Brain pericyte (primary cell): ENCODE data around the gene EVPLL.
"Not testable (repeated sequence)": the region's sequence is repeated elsewhere in the genome, so short reads cannot be mapped to it uniquely, and the experiment has no call there.

ENCODE experiments used
- DNase-seq: peaks from one replicate; pipeline ENCODE4 v3.0.0-alpha.2; 2012; ENCODE audit warnings: low read depth, low spot score

Gene EVPLL

GRCh38 chr17:18379246-18380146 is 1.9 kb downstream of the EVPLL start:
- no peak for DNase-seq

GRCh38 chr17:18380471-18381157 is 3.0 kb downstream of the EVPLL start:
- no peak for DNase-seq

DNA sequence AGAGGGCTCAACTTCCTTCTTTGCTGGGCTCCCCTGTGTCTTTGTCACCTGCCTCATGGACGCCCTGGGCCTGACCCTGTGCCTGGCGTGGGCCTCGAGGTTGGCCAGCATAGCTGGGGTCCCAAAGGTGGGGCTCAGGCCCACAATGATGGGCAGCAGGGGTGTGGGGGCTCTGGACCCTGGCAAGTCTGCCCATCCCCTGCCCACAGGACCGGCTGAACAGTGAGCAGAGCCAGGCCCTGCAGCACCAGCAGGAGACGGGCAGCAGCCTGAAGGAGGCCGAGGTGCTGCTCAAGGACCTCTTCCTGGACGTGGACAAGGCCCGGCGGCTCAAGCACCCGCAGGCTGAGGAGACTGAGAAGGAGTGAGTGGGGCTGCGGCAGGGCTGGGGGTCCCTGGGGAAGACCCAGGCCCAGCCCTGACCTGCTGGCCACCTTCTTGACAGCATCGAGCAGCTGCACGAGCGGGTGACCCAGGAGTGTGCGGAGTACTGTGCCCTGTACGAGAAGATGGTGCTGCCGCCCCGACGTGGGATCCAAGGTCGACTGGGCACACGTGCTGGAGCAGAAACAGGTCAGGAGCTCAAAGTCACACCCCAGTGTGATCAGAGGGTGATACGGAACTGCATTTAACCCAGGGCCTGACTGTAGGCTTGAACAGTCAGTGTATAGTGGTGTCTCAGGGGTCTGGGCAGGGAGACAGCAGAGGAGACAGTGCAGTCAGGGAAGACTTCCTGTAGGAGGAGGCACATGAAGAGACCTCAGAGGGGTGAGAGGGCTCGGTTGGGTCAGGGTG is 3.8 kb downstream of the EVPLL start:
- no peak for DNase-seq

DNA sequence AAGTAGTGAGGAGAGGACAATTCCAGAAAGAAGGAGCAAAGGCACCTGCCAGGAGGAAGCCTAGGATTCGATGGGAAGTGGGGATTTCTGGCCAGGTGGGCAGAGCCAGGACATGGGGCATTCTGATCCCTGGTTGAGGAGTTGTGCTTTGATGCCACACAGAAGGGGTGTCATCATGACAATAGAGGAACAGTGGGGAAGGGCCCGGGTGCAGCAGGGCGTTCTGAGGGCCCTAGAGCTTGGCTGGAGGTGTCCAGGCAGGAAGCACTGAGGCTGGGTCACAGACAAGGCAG is 4.3 kb downstream of the EVPLL start:
- DNase-seq, result no peak

DNA sequence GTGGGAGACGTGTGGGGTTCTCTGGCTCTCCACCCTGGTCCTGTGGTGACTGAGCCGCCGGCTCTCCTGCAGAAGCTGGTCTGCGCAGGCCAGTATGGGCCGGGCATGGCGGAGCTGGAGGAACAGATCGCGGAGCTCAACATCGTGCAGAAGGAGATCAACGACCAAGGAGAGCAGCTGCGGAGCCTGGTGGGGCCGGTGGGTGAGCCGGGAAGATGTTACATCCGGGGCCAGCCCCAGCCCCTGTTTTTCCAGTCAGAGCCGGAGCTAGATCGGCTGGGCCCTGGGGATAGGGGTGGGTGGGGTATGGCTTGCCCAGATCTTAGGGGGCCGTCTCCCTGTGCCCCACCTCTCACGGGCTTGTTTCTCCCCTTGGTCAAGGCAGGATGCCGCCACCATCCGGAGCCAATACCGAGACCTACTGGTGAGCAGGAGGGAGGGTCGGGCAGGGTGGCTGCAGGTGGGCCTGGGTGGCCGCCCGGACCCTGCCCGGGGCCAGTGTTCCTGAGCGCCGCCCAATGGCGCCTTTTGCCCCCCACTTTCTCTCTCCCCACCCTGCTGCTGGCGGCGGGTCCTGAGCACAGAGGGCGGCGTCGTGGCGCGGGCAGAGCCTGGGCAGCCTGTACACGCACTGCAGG is 5.0 kb downstream of the EVPLL start:
- no peak for DNase-seq

GRCh38 chr17:18383079-18383481 is 5.5 kb downstream of the EVPLL start:
- not testable (repeated sequence) for DNase-seq

DNA sequence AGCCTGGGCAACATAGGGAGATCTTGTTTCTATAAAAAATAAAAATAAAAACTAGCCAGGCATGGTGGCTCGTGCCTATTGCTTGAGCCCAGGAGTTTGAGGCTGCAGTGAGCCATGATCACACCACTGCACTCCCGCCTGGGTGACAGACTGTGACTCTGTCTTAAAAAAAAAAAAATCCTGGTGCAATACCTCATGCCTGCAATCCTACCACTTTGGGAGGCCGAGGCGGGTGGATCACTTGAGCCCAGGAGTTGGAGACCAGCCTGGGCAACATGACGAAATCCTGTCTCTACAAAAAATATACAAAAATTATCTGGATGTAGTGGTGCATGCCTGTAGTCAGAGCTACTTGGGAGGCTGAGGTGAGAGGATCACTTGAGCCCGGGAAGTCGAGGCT is 6.7 kb downstream of the EVPLL start:
- DNase-seq, result not testable (repeated sequence)

- not testable (repeated sequence) for DNase-seq
These were observed 10.0 kb downstream of the EVPLL start for GRCh38 chr17:18387583-18387982.

- not testable (repeated sequence) for DNase-seq
These were observed 10.7 kb downstream of the EVPLL start for GRCh38 chr17:18388266-18388665.

DNA sequence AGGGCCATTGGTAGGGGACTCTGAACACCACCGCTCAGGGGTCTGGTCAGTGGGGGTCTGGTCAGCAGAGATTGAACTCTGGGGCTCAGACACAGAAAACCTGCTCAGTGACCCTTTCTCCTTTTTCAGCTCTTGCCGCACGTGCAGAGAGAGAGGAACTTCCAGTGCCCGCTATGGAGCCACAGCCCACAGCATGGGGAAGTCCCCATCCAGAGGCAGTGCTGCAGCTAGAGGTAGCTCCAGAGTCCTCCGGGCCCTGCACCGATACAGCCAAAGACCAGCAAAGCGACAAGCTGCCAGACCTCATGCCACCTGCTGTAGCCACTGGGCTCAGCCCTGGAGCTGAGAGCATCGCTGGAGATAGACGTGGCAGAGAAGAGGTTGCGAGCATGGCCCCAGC is 11.2 kb downstream of the EVPLL start:
- DNase-seq, result not testable (repeated sequence)

DNA sequence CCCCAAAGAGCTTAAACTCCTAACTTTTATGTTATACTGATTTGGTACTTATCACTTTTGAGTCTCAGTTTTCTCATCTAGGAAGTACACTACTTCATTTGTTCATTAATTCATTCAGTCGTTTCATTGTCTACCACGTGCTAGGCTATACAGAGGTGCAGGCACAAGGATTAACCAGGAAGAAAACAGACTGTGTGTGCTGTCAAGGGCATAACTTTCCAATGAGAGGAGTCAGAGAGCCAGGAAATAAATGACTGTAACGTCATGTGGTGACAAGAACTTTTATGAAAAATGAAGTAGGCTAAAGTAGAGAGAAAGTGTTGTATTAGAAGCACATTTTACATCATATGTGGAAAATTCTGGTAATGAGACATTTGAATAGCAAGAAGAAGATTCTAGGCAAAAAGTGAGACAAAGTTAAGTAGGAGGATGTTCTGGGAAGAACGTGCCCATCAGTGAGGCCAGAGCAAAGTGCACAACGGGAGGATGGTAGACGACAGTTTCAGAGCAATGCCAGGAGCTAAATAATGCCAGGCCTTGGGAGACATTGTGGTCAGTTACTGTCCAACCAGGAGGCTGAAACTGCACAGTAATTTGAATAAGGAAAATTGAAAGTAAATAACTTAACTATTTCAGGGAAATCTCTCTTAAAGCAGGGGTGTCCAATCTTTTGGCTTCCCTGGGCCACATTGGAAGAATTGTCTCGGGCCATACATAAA is 24.5 kb downstream of the EVPLL start:
- not testable (repeated sequence) for DNase-seq

DNA sequence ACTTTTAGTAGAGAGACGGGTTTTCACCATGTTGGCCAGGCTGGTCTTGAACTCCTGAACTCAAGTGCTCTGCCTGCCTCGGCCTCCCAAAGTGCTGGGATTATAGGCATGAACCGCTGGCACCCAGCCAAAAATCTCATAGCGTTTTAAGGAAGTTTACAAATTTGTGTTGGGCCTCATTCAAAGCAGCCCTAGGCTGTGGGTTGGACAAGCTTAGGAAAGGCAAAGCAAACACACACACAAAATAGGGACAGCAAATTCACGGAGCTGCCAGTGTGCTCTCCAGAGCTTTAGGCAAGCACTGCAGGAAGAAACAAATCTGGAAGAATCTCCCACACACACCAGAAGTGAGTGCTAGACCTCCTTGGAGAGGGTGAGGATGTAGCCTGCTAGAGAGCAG is 25.6 kb downstream of the EVPLL start:
- not testable (repeated sequence) for DNase-seq

GRCh38 chr17:18403604-18404003 is 26.0 kb downstream of the EVPLL start:
- not testable (repeated sequence) for DNase-seq

GRCh38 chr17:18408906-18409305 is 31.3 kb downstream of the EVPLL start:
- not testable (repeated sequence) for DNase-seq

- not testable (repeated sequence) for DNase-seq
These were observed 31.7 kb downstream of the EVPLL start for GRCh38 chr17:18409321-18409720.

DNA sequence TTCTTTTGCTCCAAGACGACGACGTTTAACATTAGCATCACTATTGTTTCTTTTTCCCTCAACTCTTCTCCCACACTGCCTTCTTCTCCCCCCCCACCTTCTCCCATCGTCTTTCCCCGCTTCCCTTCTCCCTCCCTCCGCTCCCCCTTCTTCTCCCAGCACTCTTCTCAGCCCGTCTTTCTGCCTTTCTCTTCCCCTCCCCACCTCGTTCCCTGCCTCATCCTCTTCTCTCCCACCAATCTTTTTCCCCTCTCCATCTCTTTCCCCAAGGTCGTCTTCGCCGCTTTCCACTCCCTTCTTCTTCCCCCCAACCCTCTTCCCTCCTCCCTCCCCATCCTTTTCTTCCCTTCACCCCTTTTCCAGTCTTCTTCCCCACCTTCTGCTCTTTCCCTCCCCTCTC is 33.2 kb downstream of the EVPLL start:
- DNase-seq, result not testable (repeated sequence)

- DNase-seq, result peak; percentile 29
These were observed 33.8 kb downstream of the EVPLL start for GRCh38 chr17:18411377-18411864.

GRCh38 chr17:18412001-18412538 is 34.5 kb downstream of the EVPLL start:
- not testable (repeated sequence) for DNase-seq

DNA sequence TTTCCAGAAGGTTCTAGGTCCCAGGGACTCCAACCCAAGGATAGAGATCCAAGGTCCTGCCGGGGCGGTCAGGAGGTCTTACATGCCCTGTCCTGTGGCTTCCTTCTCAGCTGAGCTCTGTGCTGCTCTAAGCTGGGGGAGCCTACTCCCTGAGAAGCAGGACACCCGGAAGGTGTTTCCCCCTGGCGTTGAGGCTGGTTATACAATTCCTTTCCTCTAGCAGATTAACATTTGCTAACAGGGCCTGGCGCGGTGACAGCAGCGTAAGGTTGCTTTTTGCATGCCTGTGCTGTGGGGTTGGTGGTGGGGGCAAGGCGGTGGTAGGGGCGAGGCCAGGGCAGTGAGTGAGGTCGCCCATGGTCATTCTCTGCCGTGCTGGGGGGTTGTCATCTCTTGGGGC is 43.9 kb downstream of the EVPLL start:
- DNase-seq, result not testable (repeated sequence)

DNA sequence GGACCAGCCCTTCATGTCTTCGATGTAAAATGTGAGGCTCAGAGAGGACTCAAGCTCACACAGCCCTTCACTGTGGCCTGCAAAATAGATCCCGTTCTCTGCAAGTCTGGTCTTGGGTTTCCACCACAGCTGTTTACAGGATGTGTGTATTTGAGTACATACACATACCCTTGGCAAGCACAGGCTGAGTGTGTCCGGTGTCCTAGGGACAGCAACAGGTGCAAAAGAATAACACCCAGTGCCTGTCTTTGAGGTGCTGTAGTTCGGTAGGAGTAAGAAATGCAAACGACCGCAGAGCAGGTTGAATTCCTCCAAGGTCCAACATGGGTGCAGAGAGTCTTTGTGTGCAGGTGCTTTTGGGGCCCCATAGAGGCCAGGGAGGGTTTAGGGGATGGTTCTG is 44.9 kb downstream of the EVPLL start:
- not testable (repeated sequence) for DNase-seq
